ENCODE measurements around the gene KCNQ1OT1.

Gene KCNQ1OT1

GRCh38 chr11:2713094-2713493 is 13.3 kb upstream of the KCNQ1OT1 start:
- TF ChIP-seq CTCF (IDR thresholded peaks at IDR 0.05; ENCODE audit: low read depth, low read length) = no peak
- no peak for TF ChIP-seq MAX (IDR thresholded peaks at IDR 0.05; ENCODE audit: low read depth, low read length)
- TF ChIP-seq POLR2A (IDR thresholded peaks at IDR 0.05; ENCODE audit: extremely low read depth, insufficient read length) = no peak
- TF ChIP-seq MYC (IDR thresholded peaks at IDR 0.05; ENCODE audit: low read depth, low read length) = no peak
- no peak for DNase-seq (ENCODE audit: low read depth)
- H3K4me3 ChIP-seq (ENCODE audit: low read depth, low read length) = no peak overlapping the region

- TF ChIP-seq MAX (IDR thresholded peaks at IDR 0.05; ENCODE audit: low read depth, low read length) (no peak), MYC (IDR thresholded peaks at IDR 0.05; ENCODE audit: low read depth, low read length) (no peak), CTCF (IDR thresholded peaks at IDR 0.05; ENCODE audit: low read depth, low read length) (no peak), POLR2A (IDR thresholded peaks at IDR 0.05; ENCODE audit: extremely low read depth, insufficient read length) (no peak)
- peak; percentile 67 for DNase-seq (ENCODE audit: low read depth)
- H3K4me3 ChIP-seq (ENCODE audit: low read depth, low read length) = no peak overlapping the region
Measured at GRCh38 chr11:2711161-2711560, 11.4 kb upstream of the KCNQ1OT1 start.

GRCh38 chr11:2709429-2709828 is 9.6 kb upstream of the KCNQ1OT1 start:
- no peak for TF ChIP-seq MYC (IDR thresholded peaks at IDR 0.05; ENCODE audit: low read depth, low read length)
- no peak for TF ChIP-seq MAX (IDR thresholded peaks at IDR 0.05; ENCODE audit: low read depth, low read length)
- no peak for TF ChIP-seq POLR2A (IDR thresholded peaks at IDR 0.05; ENCODE audit: extremely low read depth, insufficient read length)
- TF ChIP-seq CTCF (IDR thresholded peaks at IDR 0.05; ENCODE audit: low read depth, low read length) = no peak
- peak; percentile 54 for DNase-seq (ENCODE audit: low read depth)
- H3K4me3 ChIP-seq (ENCODE audit: low read depth, low read length) = no peak overlapping the region

GRCh38 chr11:2708757-2709281 is 9.0 kb upstream of the KCNQ1OT1 start:
- no peak for DNase-seq (ENCODE audit: low read depth)
- TF ChIP-seq MYC (IDR thresholded peaks at IDR 0.05; ENCODE audit: low read depth, low read length) (no peak), POLR2A (IDR thresholded peaks at IDR 0.05; ENCODE audit: extremely low read depth, insufficient read length) (no peak), CTCF (IDR thresholded peaks at IDR 0.05; ENCODE audit: low read depth, low read length) (no peak), MAX (IDR thresholded peaks at IDR 0.05; ENCODE audit: low read depth, low read length) (no peak)
- H3K4me3 ChIP-seq (ENCODE audit: low read depth, low read length) = no peak overlapping the region

GRCh38 chr11:2708151-2708581 is 8.4 kb upstream of the KCNQ1OT1 start:
- no peak overlapping the region for H3K4me3 ChIP-seq (ENCODE audit: low read depth, low read length)
- TF ChIP-seq MAX (IDR thresholded peaks at IDR 0.05; ENCODE audit: low read depth, low read length) (no peak), MYC (IDR thresholded peaks at IDR 0.05; ENCODE audit: low read depth, low read length) (no peak), POLR2A (IDR thresholded peaks at IDR 0.05; ENCODE audit: extremely low read depth, insufficient read length) (no peak), CTCF (IDR thresholded peaks at IDR 0.05; ENCODE audit: low read depth, low read length) (no peak)
- DNase-seq (ENCODE audit: low read depth) = no peak
